ENCODE data around the gene HDGFL3.
"Not testable (repeated sequence)": the region's sequence is repeated elsewhere in the genome, so short reads cannot be mapped to it uniquely, and the experiment has no call there.

Gene HDGFL3

GRCh38 chr15:83185561-83185960, 22.1 kb downstream of the HDGFL3 start:
- in situ Hi-C loops (cut with HindIII; ENCODE audit: low sequenced_read_pairs) = no loop called here
- DNase-seq (ENCODE audit: low read depth) = no peak
- no peak overlapping the region for H3K4me3 ChIP-seq (ENCODE audit: low read depth, low read length)
- no peak for TF ChIP-seq CTCF (IDR thresholded peaks at IDR 0.05; ENCODE audit: low read depth, low read length, missing control alignments)

- no peak for TF ChIP-seq CTCF (IDR thresholded peaks at IDR 0.05; ENCODE audit: low read depth, low read length, missing control alignments)
- no peak overlapping the region for H3K4me3 ChIP-seq (ENCODE audit: low read depth, low read length)
- no peak for DNase-seq (ENCODE audit: low read depth)
- in situ Hi-C loops (cut with HindIII; ENCODE audit: low sequenced_read_pairs) = loop anchor here (5.0 kb wide), 1 partner anchor 87 kb away; no protein-coding TSS in a partner anchor
Observed at GRCh38 chr15:83178869-83179325, 28.7 kb downstream of the HDGFL3 start.

GRCh38 chr15:83178390-83178789, 29.2 kb downstream of the HDGFL3 start:
- H3K4me3 ChIP-seq (ENCODE audit: low read depth, low read length) = no peak overlapping the region
- in situ Hi-C loops (cut with HindIII; ENCODE audit: low sequenced_read_pairs) = loop anchor here (5.0 kb wide), 1 partner anchor 86 kb away; no protein-coding TSS in a partner anchor
- no peak for DNase-seq (ENCODE audit: low read depth)
- no peak for TF ChIP-seq CTCF (IDR thresholded peaks at IDR 0.05; ENCODE audit: low read depth, low read length, missing control alignments)

DNA sequence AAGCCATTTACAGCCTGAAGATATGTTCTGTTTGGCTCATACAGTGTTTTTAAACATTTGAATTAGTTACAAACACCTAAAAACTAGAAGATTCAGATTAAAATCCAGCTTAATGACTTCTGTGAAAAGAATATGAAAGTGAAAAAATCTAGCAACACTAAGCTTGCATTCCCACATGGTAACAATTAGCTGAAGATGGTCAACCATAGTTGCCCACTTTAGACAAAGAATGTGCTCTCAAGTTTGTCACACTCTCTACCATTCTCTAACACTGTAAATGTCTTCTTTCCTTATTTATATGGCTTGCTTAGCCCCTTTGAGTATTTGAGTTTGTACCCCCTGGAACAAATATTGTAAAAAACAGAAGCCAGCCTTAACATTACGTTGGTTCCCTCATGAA, 32.7 kb downstream of the HDGFL3 start:
- DNase-seq (ENCODE audit: low read depth) = no peak
- no peak for TF ChIP-seq CTCF (IDR thresholded peaks at IDR 0.05; ENCODE audit: low read depth, low read length, missing control alignments)
- in situ Hi-C loops (cut with HindIII; ENCODE audit: low sequenced_read_pairs) = loop anchor here (5.0 kb wide), 1 partner anchor 83 kb away; no protein-coding TSS in a partner anchor
- no peak overlapping the region for H3K4me3 ChIP-seq (ENCODE audit: low read depth, low read length)

DNA sequence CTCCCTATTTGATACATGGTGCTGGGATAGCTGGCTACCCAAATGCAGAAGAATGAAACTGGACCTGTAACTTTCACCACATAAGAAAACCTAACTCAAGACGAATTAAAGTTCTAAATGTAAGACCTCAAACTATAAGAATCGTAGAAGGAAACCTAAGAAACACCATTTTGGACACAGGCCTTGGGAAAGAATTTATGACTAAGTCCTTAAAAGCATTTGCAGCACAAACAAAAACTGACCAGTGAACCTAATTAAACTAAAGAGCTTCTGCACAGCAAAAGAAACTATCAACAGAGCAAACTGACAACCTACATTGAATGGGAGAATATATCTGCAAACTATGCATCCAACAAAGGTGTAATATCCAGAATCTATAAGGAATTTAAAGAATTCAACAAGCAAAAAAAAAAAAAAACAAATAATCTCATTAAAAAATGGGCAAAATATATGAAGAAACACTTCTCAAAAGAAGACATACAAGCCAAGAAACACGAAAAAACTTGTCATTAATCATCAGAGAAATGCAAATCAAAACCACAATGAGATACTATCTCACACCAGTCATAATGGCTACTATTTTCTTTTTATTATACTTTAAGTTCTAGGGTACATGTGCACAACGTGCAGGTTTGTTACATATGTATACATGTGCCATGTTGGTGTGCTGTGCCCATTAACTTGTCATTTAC, 37.0 kb downstream of the HDGFL3 start:
- in situ Hi-C loops (cut with HindIII; ENCODE audit: low sequenced_read_pairs) = no loop called here
- DNase-seq (ENCODE audit: low read depth) = peak; percentile 38
- H3K4me3 ChIP-seq (ENCODE audit: low read depth, low read length) = no peak overlapping the region
- no peak for TF ChIP-seq CTCF (IDR thresholded peaks at IDR 0.05; ENCODE audit: low read depth, low read length, missing control alignments)

GRCh38 chr15:83169576-83169975, 38.0 kb downstream of the HDGFL3 start:
- in situ Hi-C loops (cut with HindIII; ENCODE audit: low sequenced_read_pairs); H3K4me3 ChIP-seq (ENCODE audit: low read depth, low read length); DNase-seq (ENCODE audit: low read depth): not testable (repeated sequence)

- TF ChIP-seq CTCF (IDR thresholded peaks at IDR 0.05; ENCODE audit: low read depth, low read length, missing control alignments) = no peak
- in situ Hi-C loops (cut with HindIII; ENCODE audit: low sequenced_read_pairs) = no loop called here
- no peak overlapping the region for H3K4me3 ChIP-seq (ENCODE audit: low read depth, low read length)
Observed at GRCh38 chr15:83166830-83167229, 40.8 kb downstream of the HDGFL3 start.

More at GRCh38 chr15:83166830-83167229, 40.8 kb downstream of the HDGFL3 start:
- DNase-seq (ENCODE audit: low read depth) = no peak
